Prostate gland (tissue), 1 donor: ENCODE results near the gene EFCC1.

Experiments
- POLR2A ChIP-seq: fragments of 450-650 bp; IDR thresholded peaks from one replicate; pipeline ENCODE4 v1.6.1; 2016; ENCODE audit warnings: antibody characterized with exemption, mild to moderate bottlenecking
- POLR2AphosphoS5 ChIP-seq: sonication (generic); formaldehyde crosslinking; IDR thresholded peaks from one replicate; pipeline ENCODE4 v1.6.1; 2017; ENCODE audit warnings: antibody characterized with exemption

DNA sequence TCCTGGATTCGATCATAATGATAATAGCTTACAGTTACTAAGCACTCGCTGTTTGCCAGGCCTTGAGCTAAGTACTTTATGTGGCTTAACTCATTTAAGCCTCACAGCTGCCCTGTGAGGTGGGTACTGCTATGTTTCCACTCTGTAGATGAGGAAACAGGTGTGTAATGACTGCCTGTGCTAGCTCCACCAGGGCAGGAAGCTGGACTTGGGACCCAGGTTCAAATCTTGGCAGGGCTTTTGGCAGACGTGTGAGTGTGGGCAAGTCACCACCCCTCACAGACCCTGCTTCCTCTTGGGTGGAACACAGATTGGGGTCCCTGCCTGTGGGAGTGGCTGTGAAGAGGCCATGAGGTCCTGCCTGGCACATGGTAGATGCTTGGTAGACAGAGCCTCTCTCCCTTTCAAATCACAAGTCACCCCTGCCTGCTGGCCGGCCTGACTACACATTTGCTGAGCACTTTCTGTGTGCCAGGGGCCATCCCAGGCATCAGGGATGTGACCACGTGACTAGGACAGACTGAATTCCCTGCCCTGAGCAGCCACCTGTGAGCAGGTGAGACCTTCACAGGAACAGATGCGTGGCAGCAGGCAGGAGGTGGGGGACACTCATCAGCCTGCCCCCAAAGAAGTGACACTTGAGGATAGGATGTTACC, 3.7 kb downstream of the EFCC1 start:
- TF ChIP-seq POLR2A (no peak), POLR2AphosphoS5 (no peak)
